H1 (cell line): ENCODE results near the gene RAD54L. TPM values are rescaled to one million over a fixed set of nuclear protein-coding genes. Genes with fewer than 3 reads are reported as not detected.

ENCODE experiments used
- CTCF ChIA-PET: fragments of 300-600 bp; sonication (Branson Sonifier 250); formaldehyde crosslinking; loops from one replicate; lab custom pipeline; 2021; ENCODE audit not compliant: partially characterized antibody; lab: Charles Lee
- POLR2A ChIA-PET: fragments of 300-600 bp; sonication (Branson Sonifier 250); formaldehyde crosslinking; loops from one replicate; lab custom pipeline; 2021; ENCODE audit warnings: inconsistent platforms; ENCODE audit not compliant: partially characterized antibody; lab: Charles Lee
- DNase-seq, 2 experiments: peaks; one replicate each; pipeline versions ENCODE4 v3.0.0 to v3.0.0-alpha.2; 2010 to 2022; ENCODE audit warnings: low spot score in 2 of 2, low read depth in 1 of 2, mixed read lengths in 1 of 2
- FAIRE-seq: peaks from 2 replicates; lab custom pipeline; 2011; peaks lifted over from hg19 to GRCh38; lab: Jason Lieb, UNC
- H2AFZ ChIP-seq: 2 replicates; pipeline ENCODE4 v1.8.1; 2012; ENCODE audit warnings: low read length, inconsistent platforms
- H2AK5ac ChIP-seq: 2 replicates; pipeline ENCODE4 v1.6.1; 2013; ENCODE audit warnings: low read depth, low read length
- H2BK120ac ChIP-seq: replicated peaks from 2 replicates; pipeline ENCODE3; 2013; ENCODE audit warnings: low read depth, low read length, inconsistent platforms
- H2BK12ac ChIP-seq: 2 replicates; pipeline ENCODE4 v1.6.1; 2013; ENCODE audit warnings: low read depth, low read length
- H2BK15ac ChIP-seq: 2 replicates; pipeline ENCODE4 v1.6.1; 2013; ENCODE audit warnings: low read length
- H2BK20ac ChIP-seq: 2 replicates; pipeline ENCODE4 v1.6.1; 2013; ENCODE audit warnings: low read length
- H2BK5ac ChIP-seq: 2 replicates; pipeline ENCODE4 v1.6.1; 2013; ENCODE audit warnings: low read depth, low read length
- H3K14ac ChIP-seq: 2 replicates; pipeline ENCODE4 v1.6.1; 2013; ENCODE audit warnings: inconsistent platforms; ENCODE audit not compliant: insufficient read length
- H3K18ac ChIP-seq: 2 replicates; pipeline ENCODE4 v1.6.1; 2013; ENCODE audit warnings: low read length; ENCODE audit errors: extremely low read depth
- H3K23ac ChIP-seq: 2 replicates; pipeline ENCODE4 v1.6.1; 2013; ENCODE audit warnings: inconsistent platforms; ENCODE audit not compliant: insufficient read length
- H3K23me2 ChIP-seq: 2 replicates; pipeline ENCODE4 v1.6.1; 2013; ENCODE audit warnings: low read depth, low read length
- H3K27ac ChIP-seq: 2 replicates; pipeline ENCODE4 v1.6.1; 2011; ENCODE audit warnings: low read depth, low read length, inconsistent platforms
- H3K27me3 ChIP-seq, 4 experiments: replicated peaks in 1 of 4; 1 replicate in 1 of 4; 2 replicates in 3 of 4; pipeline versions ENCODE4 v1.6.1 to v1.8.1; 2011 to 2013; ENCODE audit warnings: low read length in 3 of 4, mild to moderate bottlenecking in 3 of 4, inconsistent platforms in 2 of 4, mixed read lengths in 2 of 4, moderate library complexity in 1 of 4; ENCODE audit not compliant: control insufficient read depth in 3 of 4, insufficient read depth in 3 of 4; ENCODE audit errors: extremely low read depth in 1 of 4
- H3K36me3 ChIP-seq, 4 experiments: 2 replicates each; pipeline versions ENCODE4 v1.6.1 to v1.8.1; 2011 to 2013; ENCODE audit warnings: mild to moderate bottlenecking in 4 of 4, low read length in 3 of 4, moderate library complexity in 2 of 4, control low read depth in 1 of 4, inconsistent platforms in 1 of 4; ENCODE audit not compliant: insufficient read depth in 4 of 4, control insufficient read depth in 2 of 4
- H3K4ac ChIP-seq: replicated peaks from 2 replicates; pipeline ENCODE3; 2013; ENCODE audit warnings: low read length, low read depth, mixed read lengths, inconsistent platforms; ENCODE audit not compliant: insufficient read length
- H3K4me1 ChIP-seq, 4 experiments: replicated peaks in 1 of 4; 1 replicate in 1 of 4; 2 replicates in 3 of 4; pipeline versions ENCODE4 v1.6.1 to v1.8.1; 2011 to 2013; ENCODE audit warnings: low read length in 3 of 4, inconsistent platforms in 2 of 4, mixed read lengths in 1 of 4; ENCODE audit not compliant: insufficient read depth in 4 of 4, control insufficient read depth in 3 of 4
- H3K4me2 ChIP-seq, 2 experiments: 2 replicates each; pipeline versions ENCODE4 v1.6.1 to v1.8.1; 2011 to 2013; ENCODE audit warnings: low read depth in 2 of 2, low read length in 2 of 2, control low read depth in 1 of 2, inconsistent platforms in 1 of 2, mild to moderate bottlenecking in 1 of 2; ENCODE audit not compliant: insufficient read depth in 1 of 2
- H3K4me3 ChIP-seq, 4 experiments: fragments of 200-600, 300-600 bp in 1 of 4; sonication (generic), shearing (Covaris generic), sonication (Bioruptor Twin) in 1 of 4; 2 replicates each; pipeline versions ENCODE4 v1.5.1 to v1.8.1; 2011 to 2016; ENCODE audit warnings: low read length in 4 of 4, low read depth in 3 of 4, control low read depth in 2 of 4, inconsistent platforms in 2 of 4, mild to moderate bottlenecking in 2 of 4, mixed read lengths in 1 of 4, moderate library complexity in 1 of 4; ENCODE audit not compliant: insufficient read depth in 2 of 4; ENCODE audit errors: extremely low read depth in 1 of 4
- H3K56ac ChIP-seq: replicated peaks from 2 replicates; pipeline ENCODE3; 2013; ENCODE audit warnings: low read depth, mild to moderate bottlenecking, mixed read lengths, low read length, inconsistent platforms; ENCODE audit not compliant: insufficient read length
- H3K79me1 ChIP-seq: 2 replicates; pipeline ENCODE4 v1.6.1; 2013; ENCODE audit warnings: low read depth, low read length, control low read depth
- H3K79me2 ChIP-seq, 2 experiments: 2 replicates each; pipeline versions ENCODE4 v1.6.1 to v1.8.1; 2012 to 2013; ENCODE audit warnings: low read length in 2 of 2, mild to moderate bottlenecking in 2 of 2, inconsistent platforms in 1 of 2; ENCODE audit not compliant: insufficient read depth in 2 of 2, control insufficient read depth in 1 of 2
- H3K9ac ChIP-seq, 4 experiments: replicated peaks in 1 of 4; 1 replicate in 1 of 4; 2 replicates in 3 of 4; pipeline versions ENCODE4 v1.6.1 to v1.8.1; 2011 to 2013; ENCODE audit warnings: low read depth in 3 of 4, low read length in 3 of 4, control low read depth in 2 of 4, mild to moderate bottlenecking in 2 of 4, moderate library complexity in 2 of 4, inconsistent platforms in 1 of 4; ENCODE audit errors: extremely low read depth in 1 of 4
- H3K9me3 ChIP-seq, 2 experiments: 2 replicates each; pipeline versions ENCODE4 v1.6.1 to v1.8.1; 2012 to 2013; ENCODE audit warnings: mild to moderate bottlenecking in 2 of 2, moderate library complexity in 2 of 2, control low read depth in 1 of 2, inconsistent platforms in 1 of 2, low read depth in 1 of 2, low read length in 1 of 2, mixed read lengths in 1 of 2; ENCODE audit not compliant: insufficient read depth in 2 of 2
- H4K20me1 ChIP-seq, 2 experiments: replicated peaks in 1 of 2; 2 replicates each; pipeline versions ENCODE3 to v1.8.1; 2011 to 2013; ENCODE audit warnings: inconsistent platforms in 2 of 2, low read length in 2 of 2, mild to moderate bottlenecking in 1 of 2; ENCODE audit not compliant: insufficient read depth in 2 of 2, control insufficient read depth in 1 of 2
- H4K5ac ChIP-seq: 2 replicates; pipeline ENCODE4 v1.6.1; 2013; ENCODE audit warnings: low read length, low read depth, mixed read lengths, inconsistent platforms; ENCODE audit not compliant: insufficient read length
- H4K8ac ChIP-seq: 2 replicates; pipeline ENCODE4 v1.8.0; 2013; ENCODE audit warnings: mild to moderate bottlenecking, moderate library complexity, low read length, inconsistent platforms; ENCODE audit not compliant: insufficient read depth; ENCODE audit errors: extremely low read depth
- H4K91ac ChIP-seq: replicated peaks from 2 replicates; pipeline ENCODE3; 2013; ENCODE audit warnings: low read length, mixed read lengths, inconsistent platforms; ENCODE audit not compliant: insufficient read length
- BRCA1 ChIP-seq: IDR thresholded peaks from 2 replicates; pipeline ENCODE4 v1.6.1; 2012; ENCODE audit warnings: low read depth, low read length, improper control_type of control experiment
- CHD1 ChIP-seq: IDR thresholded peaks from 2 replicates; pipeline ENCODE4 v1.6.1; 2012; ENCODE audit warnings: low read depth, low read length, improper control_type of control experiment
- CTBP2 ChIP-seq: IDR thresholded peaks from 2 replicates; pipeline ENCODE4 v1.7.0; 2011; ENCODE audit warnings: borderline replicate concordance, mild to moderate bottlenecking, moderate library complexity, mixed read lengths, low read length; ENCODE audit not compliant: insufficient read depth, insufficient read length
- KDM5A ChIP-seq: fragments of 200-600 bp; IDR thresholded peaks from 2 replicates; pipeline ENCODE4 v1.7.1; 2012; ENCODE audit warnings: mild to moderate bottlenecking, low read length, inconsistent platforms, mixed read lengths
- MAFK ChIP-seq: IDR thresholded peaks from 2 replicates; pipeline ENCODE4 v1.6.1; 2012; ENCODE audit warnings: low read depth, mild to moderate bottlenecking, improper control_type of control experiment, low read length
- RBBP5 ChIP-seq: IDR thresholded peaks from 2 replicates; pipeline ENCODE4 v1.7.1; 2012; ENCODE audit warnings: low read depth, mild to moderate bottlenecking, inconsistent platforms, low read length, moderate library complexity, borderline replicate concordance
- RFX5 ChIP-seq: IDR thresholded peaks from 2 replicates; pipeline ENCODE4 v1.6.1; 2011; ENCODE audit warnings: low read depth, low read length, improper control_type of control experiment, borderline replicate concordance
- SAP30 ChIP-seq: fragments of 300-600 bp; sonication (generic); IDR thresholded peaks from 2 replicates; pipeline ENCODE4 v1.7.1; 2012; ENCODE audit warnings: low read length, moderate library complexity, mild to moderate bottlenecking, inconsistent platforms; ENCODE audit not compliant: insufficient read depth, insufficient replicate concordance
- SIRT6 ChIP-seq: IDR thresholded peaks from one replicate; pipeline ENCODE4 v1.7.1; 2012; ENCODE audit warnings: low read length, inconsistent platforms
- SP4 ChIP-seq: IDR thresholded peaks from 2 replicates; pipeline ENCODE4 v1.6.1; 2012; ENCODE audit warnings: low read length, inconsistent platforms
- SRF ChIP-seq: IDR thresholded peaks from 2 replicates; pipeline ENCODE4 v1.6.1; 2011; ENCODE audit warnings: mild to moderate bottlenecking, low read depth, low read length, moderate library complexity
- SUZ12 ChIP-seq: fragments of 200-600 bp; sonication (generic); IDR thresholded peaks from 2 replicates; pipeline ENCODE4 v1.6.1; 2012; ENCODE audit warnings: mild to moderate bottlenecking, inconsistent platforms, low read length, moderate library complexity, mixed read lengths
- TAF1 ChIP-seq: IDR thresholded peaks from 2 replicates; pipeline ENCODE4 v1.6.1; 2011; ENCODE audit warnings: mild to moderate bottlenecking, low read depth, low read length
- YY1 ChIP-seq: IDR thresholded peaks from 2 replicates; pipeline ENCODE4 v1.6.1; 2011; ENCODE audit warnings: low read depth, mild to moderate bottlenecking, low read length
- WGBS, 2 experiments: shearing (Covaris generic) in 1 of 2; methylation state at CpG; one replicate each; pipeline versions ENCODE4 v1.1.6 to v1.1.7; 2013 to 2015; ENCODE audit warnings: low lambda C conversion rate in 2 of 2, mixed read lengths in 2 of 2, inconsistent platforms in 1 of 2, low coverage in 1 of 2, missing lambda C conversion rate in 1 of 2; ENCODE audit not compliant: insufficient replicate concordance in 2 of 2, insufficient coverage in 1 of 2, insufficient read length in 1 of 2; ENCODE audit errors: extremely low coverage in 1 of 2, missing lambda C conversion rate in 1 of 2; 5-methylcytosine and 5-hydroxymethylcytosine counted together
- polyA plus RNA-seq, 7 experiments: library from polyadenylated mRNA; depleted of rRNA in 3 of 7; stranded (reverse) in 5 of 7; unstranded in 2 of 7; fragments of >200 nt in 5 of 7; fragments of 200-250 nt in 2 of 7; gene quantifications; 1 replicate in 5 of 7; 2 replicates in 1 of 7; 4 replicates in 1 of 7; pipeline versions ENCODE4 v1.2.1 to v1.2.3, GENCODE V29; 2011 to 2013; ENCODE audit warnings: missing spikeins in 2 of 7, mixed read lengths in 2 of 7
- total RNA-seq: library from RNA; stranded (reverse); fragmentation: NEBNext Ultra II Directional; extraction: Animal tissue kit (Norgen Biotek cat#: 25700); gene quantifications from 2 replicates; pipeline ENCODE4 v1.2.1, GENCODE V29; 2021
- TF ChIP-seq, protein P1 (sequence below): IDR thresholded peaks from 2 replicates; pipeline ENCODE4 v1.6.1; 2011; ENCODE audit warnings: low read depth, mild to moderate bottlenecking, low read length; ENCODE audit not compliant: insufficient read depth

Gene RAD54L
- total and polyA plus RNA-seq, 2 of the 8 experiments (the other 6 are each of a cell fraction or from before 2014, with no cell fraction given): 43.5 to 50.3 TPM

DNA sequence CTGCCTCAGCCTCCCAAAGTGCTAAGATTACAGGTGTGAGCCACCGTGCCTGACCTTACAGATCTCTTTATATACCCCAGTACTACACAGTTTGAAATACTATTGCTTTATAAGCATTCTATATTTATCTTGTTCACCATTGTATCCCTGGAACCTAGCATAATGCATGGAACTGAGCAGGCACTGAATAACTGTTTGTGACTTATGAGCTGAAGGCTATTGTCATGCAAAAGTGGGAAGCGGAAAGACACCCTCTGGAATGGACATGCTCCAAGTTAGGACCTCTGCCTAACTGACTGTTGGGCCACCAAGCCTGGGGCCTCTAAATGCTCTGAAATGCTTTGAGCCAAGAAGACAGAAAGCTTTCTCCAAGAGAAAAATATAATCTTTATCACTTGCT, 47.7 kb downstream of the RAD54L start:
- no peak overlapping the region for H3K4ac ChIP-seq
- H2BK20ac ChIP-seq: no peak overlapping the region
- no peak overlapping the region for H2BK12ac ChIP-seq
- no peak overlapping the region for H2BK120ac ChIP-seq
- no peak overlapping the region for H3K23ac ChIP-seq
- H4K91ac ChIP-seq: no peak overlapping the region
- no peak for FAIRE-seq
- H3K9ac ChIP-seq: no peak overlapping the region
- H2AFZ ChIP-seq: no peak overlapping the region
- H3K9me3 ChIP-seq: no peaks in the 10 kb centered on the region
- H4K8ac ChIP-seq: no peak overlapping the region
- no peak overlapping the region for H3K27ac ChIP-seq
- no peaks in the 10 kb centered on the region for H3K23me2 ChIP-seq
- H4K5ac ChIP-seq: no peak overlapping the region
- DNase-seq: no peak
- H3K14ac ChIP-seq: no peak overlapping the region
- H3K4me3 ChIP-seq: no peak overlapping the region
- no peak overlapping the region for H3K56ac ChIP-seq
- POLR2A ChIA-PET: interaction anchor here (1.4 to 33.1 kb wide), 4 partner anchors 8 to 29 kb away, joined by 4 to 689 read pairs (median 42); partner anchors contain the start of genes LRRC41 and UQCRH
- no peak overlapping the region for H3K4me2 ChIP-seq
- 96% methylated on average over 2 of the region's 2 CpGs; no CpG with 5 or more reads in 1 of the 2 experiments for WGBS, 2 experiments
- no peak overlapping the region for H2BK5ac ChIP-seq
- H4K20me1 ChIP-seq: peaks cover 0 to 1% of the 10 kb centered on the region in 2 experiments
- H2AK5ac ChIP-seq: no peak overlapping the region
- H3K79me2 ChIP-seq: peaks cover 3 to 26% of the 10 kb centered on the region in 2 experiments
- H3K36me3 ChIP-seq: peaks cover 0 to 41% (median 12%) of the 10 kb centered on the region in 4 experiments; a peak in 6 of 8 replicates
- peaks cover 0 to 6% (median 2%) of the 10 kb centered on the region in 4 experiments; a peak in 3 of 7 replicates for H3K4me1 ChIP-seq
- no peak overlapping the region for H3K18ac ChIP-seq
- H2BK15ac ChIP-seq: no peak overlapping the region
- no peaks in the 10 kb centered on the region for H3K27me3 ChIP-seq
- CTCF ChIA-PET: no interaction called here
- no peaks in the 10 kb centered on the region for H3K79me1 ChIP-seq
- TF ChIP-seq SUZ12 (no peak), SP4 (no peak), KDM5A (no peak), TAF1 (no peak), CTBP2 (no peak), CHD1 (no peak), RFX5 (no peak), SIRT6 (no peak), SRF (no peak), MAFK (no peak), RBBP5 (no peak), SAP30 (no peak), YY1 (no peak), BRCA1 (no peak)
- TF ChIP-seq, protein P1, sequence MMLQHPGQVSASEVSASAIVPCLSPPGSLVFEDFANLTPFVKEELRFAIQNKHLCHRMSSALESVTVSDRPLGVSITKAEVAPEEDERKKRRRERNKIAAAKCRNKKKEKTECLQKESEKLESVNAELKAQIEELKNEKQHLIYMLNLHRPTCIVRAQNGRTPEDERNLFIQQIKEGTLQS: no peak
